ENCODE data around the gene WNK1. TPM values are rescaled to one million over a fixed set of nuclear protein-coding genes. Genes with fewer than 3 reads are reported as not detected.

The WNK1 gene
- total and polyA plus RNA-seq, 2 donors from 2014 or later = 40.2 to 173 TPM

DNA sequence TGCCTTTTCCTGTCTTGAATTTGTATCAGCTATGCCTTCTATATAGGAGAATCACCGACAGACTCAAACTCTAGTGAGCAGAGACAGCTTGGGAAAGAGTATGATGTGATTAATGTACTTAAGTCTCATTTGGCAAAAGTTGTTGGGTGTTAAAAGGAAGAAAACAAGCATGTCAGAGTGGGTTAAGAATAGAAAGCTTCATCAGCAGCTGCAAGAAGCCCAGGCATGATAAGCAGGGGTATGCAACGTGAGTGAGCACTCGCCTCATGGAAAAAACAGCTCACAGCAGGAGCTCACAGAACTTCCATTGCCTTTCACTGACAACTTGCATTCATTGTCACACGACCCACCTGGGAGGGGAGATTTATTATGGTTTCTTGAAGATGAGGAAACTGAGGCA is 35.9 kb upstream of the WNK1 start:
- DNase-seq (no peak), FAIRE-seq (no peak)
- Histone ChIP-seq H3K4me3 (ENCODE audit: low read length in 3 of 3) (no peak overlapping the region), H3K4me1 (ENCODE audit: control insufficient read depth in 2 of 3, insufficient read depth in 2 of 3, low read depth in 1 of 3, low read length in 3 of 3) (no peaks in the 10 kb centered on the region), H3K27me3 (ENCODE audit: control insufficient read depth, insufficient read depth, low read length) (no peaks in the 10 kb centered on the region), H3K27ac (ENCODE audit: low read depth in 2 of 2, low read length in 2 of 2) (no peak overlapping the region), H3K9me3 (ENCODE audit: control insufficient read depth in 2 of 3, insufficient read depth in 1 of 3, low read length in 3 of 3) (no peaks in the 10 kb centered on the region), H3K36me3 (ENCODE audit: control insufficient read depth in 2 of 3, insufficient read depth in 3 of 3, low read length in 3 of 3) (no peaks in the 10 kb centered on the region), H3K9ac (ENCODE audit: low read length in 3 of 3) (no peak overlapping the region)
- intact Hi-C loops (cut with DNase I) = no loop called here
- TF ChIP-seq, protein P1, sequence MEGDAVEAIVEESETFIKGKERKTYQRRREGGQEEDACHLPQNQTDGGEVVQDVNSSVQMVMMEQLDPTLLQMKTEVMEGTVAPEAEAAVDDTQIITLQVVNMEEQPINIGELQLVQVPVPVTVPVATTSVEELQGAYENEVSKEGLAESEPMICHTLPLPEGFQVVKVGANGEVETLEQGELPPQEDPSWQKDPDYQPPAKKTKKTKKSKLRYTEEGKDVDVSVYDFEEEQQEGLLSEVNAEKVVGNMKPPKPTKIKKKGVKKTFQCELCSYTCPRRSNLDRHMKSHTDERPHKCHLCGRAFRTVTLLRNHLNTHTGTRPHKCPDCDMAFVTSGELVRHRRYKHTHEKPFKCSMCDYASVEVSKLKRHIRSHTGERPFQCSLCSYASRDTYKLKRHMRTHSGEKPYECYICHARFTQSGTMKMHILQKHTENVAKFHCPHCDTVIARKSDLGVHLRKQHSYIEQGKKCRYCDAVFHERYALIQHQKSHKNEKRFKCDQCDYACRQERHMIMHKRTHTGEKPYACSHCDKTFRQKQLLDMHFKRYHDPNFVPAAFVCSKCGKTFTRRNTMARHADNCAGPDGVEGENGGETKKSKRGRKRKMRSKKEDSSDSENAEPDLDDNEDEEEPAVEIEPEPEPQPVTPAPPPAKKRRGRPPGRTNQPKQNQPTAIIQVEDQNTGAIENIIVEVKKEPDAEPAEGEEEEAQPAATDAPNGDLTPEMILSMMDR (IDR thresholded peaks at IDR 0.05; ENCODE audit: borderline replicate concordance, extremely low read depth, insufficient read depth) = no peak

DNA sequence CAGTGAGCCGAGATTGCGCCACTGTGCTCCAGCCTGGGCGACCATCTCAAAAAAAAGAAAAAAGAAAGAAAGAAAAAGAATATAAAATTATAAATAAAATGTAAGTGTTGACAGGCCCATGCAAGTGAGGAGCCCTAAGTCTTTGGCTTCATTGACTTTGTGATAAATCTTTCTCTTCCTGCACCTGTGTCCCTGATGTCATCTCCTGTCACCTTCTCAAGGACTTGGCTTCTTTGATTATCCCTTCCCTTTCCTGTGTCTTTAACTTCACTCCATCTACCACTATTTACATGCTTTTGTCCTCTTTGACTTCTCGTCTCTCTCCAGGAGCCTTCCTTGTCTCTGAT is 33.6 kb upstream of the WNK1 start:
- H3K4me1 ChIP-seq (ENCODE audit: control insufficient read depth in 2 of 3, insufficient read depth in 2 of 3, low read depth in 1 of 3, low read length in 3 of 3) = no peaks in the 10 kb centered on the region
- FAIRE-seq = no peak
- no peak overlapping the region for H3K4me3 ChIP-seq (ENCODE audit: low read length in 3 of 3)
- H3K27me3 ChIP-seq (ENCODE audit: control insufficient read depth, insufficient read depth, low read length) = no peaks in the 10 kb centered on the region
- H3K9ac ChIP-seq (ENCODE audit: low read length in 3 of 3) = no peak overlapping the region
- H3K9me3 ChIP-seq (ENCODE audit: control insufficient read depth in 2 of 3, insufficient read depth in 1 of 3, low read length in 3 of 3) = no peaks in the 10 kb centered on the region
- H3K36me3 ChIP-seq (ENCODE audit: control insufficient read depth in 2 of 3, insufficient read depth in 3 of 3, low read length in 3 of 3) = no peaks in the 10 kb centered on the region
- intact Hi-C loops (cut with DNase I) = no loop called here
- no peak overlapping the region for H3K27ac ChIP-seq (ENCODE audit: low read depth in 2 of 2, low read length in 2 of 2)
- DNase-seq = no peak
- TF ChIP-seq, protein P1 (IDR thresholded peaks at IDR 0.05; ENCODE audit: borderline replicate concordance, extremely low read depth, insufficient read depth) = no peak

- Histone ChIP-seq H3K36me3 (ENCODE audit: control insufficient read depth in 2 of 3, insufficient read depth in 3 of 3, low read length in 3 of 3) (no peaks in the 10 kb centered on the region), H3K4me1 (ENCODE audit: control insufficient read depth in 2 of 3, insufficient read depth in 2 of 3, low read depth in 1 of 3, low read length in 3 of 3) (no peaks in the 10 kb centered on the region), H3K9ac (ENCODE audit: low read length in 3 of 3) (no peak overlapping the region), H3K9me3 (ENCODE audit: control insufficient read depth in 2 of 3, insufficient read depth in 1 of 3, low read length in 3 of 3) (no peaks in the 10 kb centered on the region), H3K27me3 (ENCODE audit: control insufficient read depth, insufficient read depth, low read length) (no peaks in the 10 kb centered on the region), H3K4me3 (ENCODE audit: low read length in 3 of 3) (no peak overlapping the region), H3K27ac (ENCODE audit: low read depth in 2 of 2, low read length in 2 of 2) (no peak overlapping the region)
- TF ChIP-seq, protein P1 (IDR thresholded peaks at IDR 0.05; ENCODE audit: borderline replicate concordance, extremely low read depth, insufficient read depth) = no peak
- DNase-seq (no peak), FAIRE-seq (no peak)
- intact Hi-C loops (cut with DNase I) = no loop called here
Measured at GRCh38 chr12:720231-720941, 32.0 kb upstream of the WNK1 start.
